ENCODE data around the gene SSR3. TPM values are rescaled to one million over a fixed set of nuclear protein-coding genes. Genes with fewer than 3 reads are reported as not detected.

Gene SSR3
- total RNA-seq, 8 experiments from 2014 or later: 62.6 to 195 (median 88.0) TPM

GRCh38 chr3:156547637-156548036, 7.3 kb downstream of the SSR3 start:
- in situ Hi-C loops (cut with MboI; ENCODE audit: low pct_unique_long_range_greater_than_20kb in 2 of 9, low sequenced_read_pairs in 9 of 9, unreplicated experiment in 9 of 9): loop anchor here in 3 of 9 experiments (10.0 to 25.0 kb wide), 2 partner anchors 117 to 540 kb away; no protein-coding TSS in a partner anchor
- Histone ChIP-seq H3K4me1 (replicated peaks in 1 of 2) (no peaks in the 10 kb centered on the region), H3K27ac (no peak overlapping the region), H3K4me3 (no peak overlapping the region)
- ATAC-seq (replicated peaks in 6 of 8): peak in 1 of 8 experiments; percentile 75
- 67 to 100% (median 93%) methylated on average over 1 to 2 of the region's 2 CpGs; no CpG with 5 or more reads in 1 of the 10 experiments for WGBS, 10 experiments

- WGBS, 10 experiments: 13 to 100% (median 71%) methylated on average over 1 to 2 of the region's 2 CpGs; no CpG with 5 or more reads in 2 of the 10 experiments
- in situ Hi-C loops (cut with MboI; ENCODE audit: low pct_unique_long_range_greater_than_20kb in 2 of 9, low sequenced_read_pairs in 9 of 9, unreplicated experiment in 9 of 9): loop anchor here in 3 of 9 experiments (10.0 to 25.0 kb wide), 2 partner anchors 122 to 544 kb away; no protein-coding TSS in a partner anchor
- H3K4me1 ChIP-seq (replicated peaks in 1 of 2): peaks cover 0 to 4% of the 10 kb centered on the region in 2 donors
- no peak overlapping the region for H3K27ac ChIP-seq
- no peak for ATAC-seq (replicated peaks in 6 of 8)
- H3K4me3 ChIP-seq: no peak overlapping the region
Measured at GRCh38 chr3:156543043-156543555, 11.8 kb downstream of the SSR3 start.

- ATAC-seq (replicated peaks in 6 of 8): no peak
- in situ Hi-C loops (cut with MboI; ENCODE audit: low pct_unique_long_range_greater_than_20kb in 2 of 9, low sequenced_read_pairs in 9 of 9, unreplicated experiment in 9 of 9): loop anchor here in 3 of 9 experiments (10.0 to 25.0 kb wide), 2 partner anchors 122 to 545 kb away; no protein-coding TSS in a partner anchor
- no peak overlapping the region for H3K4me3 ChIP-seq
- no peak overlapping the region for H3K27ac ChIP-seq
- 31 to 100% (median 88%) methylated on average over 3 to 5 of the region's 5 CpGs; no CpG with 5 or more reads in 1 of the 10 experiments for WGBS, 10 experiments
- peaks cover 0 to 6% of the 10 kb centered on the region in 2 donors for H3K4me1 ChIP-seq (replicated peaks in 1 of 2)
Measured at GRCh38 chr3:156542101-156543042, 12.5 kb downstream of the SSR3 start.

GRCh38 chr3:156539802-156540201, 15.1 kb downstream of the SSR3 start:
- ATAC-seq (replicated peaks in 6 of 8): no peak
- in situ Hi-C loops (cut with MboI; ENCODE audit: low pct_unique_long_range_greater_than_20kb in 2 of 9, low sequenced_read_pairs in 9 of 9, unreplicated experiment in 9 of 9): loop anchor here in 3 of 9 experiments (10.0 to 25.0 kb wide), 2 partner anchors 125 to 547 kb away; no protein-coding TSS in a partner anchor
- no peak overlapping the region for H3K4me3 ChIP-seq
- WGBS, 10 experiments: 92 to 100% (median 100%) methylated on average over 1 of the region's 1 CpG
- no peak overlapping the region for H3K27ac ChIP-seq
- H3K4me1 ChIP-seq (replicated peaks in 1 of 2): peaks cover 0 to 21% of the 10 kb centered on the region in 2 donors

GRCh38 chr3:156539051-156539450, 15.9 kb downstream of the SSR3 start:
- H3K4me3 ChIP-seq: no peak overlapping the region
- ATAC-seq (replicated peaks in 6 of 8): peak in 1 of 8 experiments; percentile 4
- H3K27ac ChIP-seq: no peak overlapping the region
- H3K4me1 ChIP-seq (replicated peaks in 1 of 2): peaks cover 0 to 21% of the 10 kb centered on the region in 2 donors
- in situ Hi-C loops (cut with MboI; ENCODE audit: low pct_unique_long_range_greater_than_20kb in 2 of 9, low sequenced_read_pairs in 9 of 9, unreplicated experiment in 9 of 9): loop anchor here in 2 of 9 experiments (25.0 kb wide), 1 partner anchor 548 kb away; no protein-coding TSS in a partner anchor
- 20 to 100% (median 69%) methylated on average over 1 to 2 of the region's 2 CpGs; no CpG with 5 or more reads in 1 of the 10 experiments for WGBS, 10 experiments

GRCh38 chr3:156536524-156537316, 18.2 kb downstream of the SSR3 start:
- in situ Hi-C loops (cut with MboI; ENCODE audit: low pct_unique_long_range_greater_than_20kb in 2 of 9, low sequenced_read_pairs in 9 of 9, unreplicated experiment in 9 of 9): loop anchor here in 2 of 9 experiments (25.0 kb wide), 1 partner anchor 551 kb away; no protein-coding TSS in a partner anchor
- ATAC-seq (replicated peaks in 6 of 8): peak in 3 of 8 experiments; percentile 8 to 15 (median 15)
- WGBS, 10 experiments: 71 to 100% (median 89%) methylated on average over 1 to 4 of the region's 6 CpGs
- H3K27ac ChIP-seq: no peak overlapping the region
- no peak overlapping the region for H3K4me3 ChIP-seq
- peaks cover 0 to 21% of the 10 kb centered on the region in 2 donors for H3K4me1 ChIP-seq (replicated peaks in 1 of 2)

- Histone ChIP-seq H3K4me1 (replicated peaks in 1 of 2) (peaks cover 0 to 21% of the 10 kb centered on the region in 2 donors), H3K27ac (peak overlapping the region in 1 of 2 donors; percentile 7), H3K4me3 (no peak overlapping the region)
- in situ Hi-C loops (cut with MboI; ENCODE audit: low pct_unique_long_range_greater_than_20kb in 2 of 9, low sequenced_read_pairs in 9 of 9, unreplicated experiment in 9 of 9): loop anchor here in 2 of 9 experiments (25.0 kb wide), 1 partner anchor 552 kb away; no protein-coding TSS in a partner anchor
- 90 to 100% (median 100%) methylated on average over 1 to 2 of the region's 2 CpGs; no CpG with 5 or more reads in 6 of the 10 experiments for WGBS, 10 experiments
- no peak for ATAC-seq (replicated peaks in 6 of 8)
Measured at GRCh38 chr3:156535798-156536197, 19.1 kb downstream of the SSR3 start.

GRCh38 chr3:156535162-156535627, 19.7 kb downstream of the SSR3 start:
- in situ Hi-C loops (cut with MboI; ENCODE audit: low pct_unique_long_range_greater_than_20kb in 2 of 9, low sequenced_read_pairs in 9 of 9, unreplicated experiment in 9 of 9): loop anchor here in 2 of 9 experiments (25.0 kb wide), 1 partner anchor 552 kb away; no protein-coding TSS in a partner anchor
- Histone ChIP-seq H3K4me3 (no peak overlapping the region), H3K27ac (peak overlapping the region in 1 of 2 donors; percentile 7), H3K4me1 (replicated peaks in 1 of 2) (peaks cover 0 to 21% of the 10 kb centered on the region in 2 donors)
- WGBS, 10 experiments: 0 to 80% (median 20%) methylated on average over 1 to 4 of the region's 4 CpGs; no CpG with 5 or more reads in 1 of the 10 experiments
- peak; percentile 74 to 99 (median 96) for ATAC-seq (replicated peaks in 6 of 8)

GRCh38 chr3:156533205-156533604, 21.7 kb downstream of the SSR3 start:
- no peak for ATAC-seq (replicated peaks in 6 of 8)
- Histone ChIP-seq H3K27ac (no peak overlapping the region), H3K4me1 (replicated peaks in 1 of 2) (peaks cover 0 to 17% of the 10 kb centered on the region in 2 donors), H3K4me3 (no peak overlapping the region)
- in situ Hi-C loops (cut with MboI; ENCODE audit: low pct_unique_long_range_greater_than_20kb in 2 of 9, low sequenced_read_pairs in 9 of 9, unreplicated experiment in 9 of 9): loop anchor here in 2 of 9 experiments (25.0 kb wide), 1 partner anchor 554 kb away; no protein-coding TSS in a partner anchor
- WGBS, 10 experiments: 43 to 100% (median 91%) methylated on average over 1 to 3 of the region's 4 CpGs; no CpG with 5 or more reads in 2 of the 10 experiments

GRCh38 chr3:156532730-156533129, 22.2 kb downstream of the SSR3 start:
- in situ Hi-C loops (cut with MboI; ENCODE audit: low pct_unique_long_range_greater_than_20kb in 2 of 9, low sequenced_read_pairs in 9 of 9, unreplicated experiment in 9 of 9): loop anchor here in 2 of 9 experiments (25.0 kb wide), 1 partner anchor 555 kb away; no protein-coding TSS in a partner anchor
- 50 to 100% (median 75%) methylated on average over 1 to 3 of the region's 3 CpGs; no CpG with 5 or more reads in 1 of the 10 experiments for WGBS, 10 experiments
- Histone ChIP-seq H3K4me1 (replicated peaks in 1 of 2) (peaks cover 0 to 17% of the 10 kb centered on the region in 2 donors), H3K27ac (no peak overlapping the region), H3K4me3 (no peak overlapping the region)
- ATAC-seq (replicated peaks in 6 of 8): no peak

- no peak for ATAC-seq (replicated peaks in 6 of 8)
- Histone ChIP-seq H3K27ac (no peak overlapping the region), H3K4me1 (replicated peaks in 1 of 2) (peaks cover 0 to 10% of the 10 kb centered on the region in 2 donors), H3K4me3 (no peak overlapping the region)
- WGBS, 10 experiments: 57 to 96% (median 89%) methylated on average over 3 to 5 of the region's 5 CpGs; no CpG with 5 or more reads in 6 of the 10 experiments
- in situ Hi-C loops (cut with MboI; ENCODE audit: low pct_unique_long_range_greater_than_20kb in 2 of 9, low sequenced_read_pairs in 9 of 9, unreplicated experiment in 9 of 9): loop anchor here in 2 of 9 experiments (25.0 kb wide), 1 partner anchor 556 kb away; no protein-coding TSS in a partner anchor
Measured at GRCh38 chr3:156530980-156531379, 23.9 kb downstream of the SSR3 start.
